Measurements from ENCODE around the gene MOG. TPM values are rescaled to one million over a fixed set of nuclear protein-coding genes. Genes with fewer than 3 reads are reported as not detected.
"Not testable (repeated sequence)": the region's sequence is repeated elsewhere in the genome, so short reads cannot be mapped to it uniquely, and the experiment has no call there.

The MOG gene
- polyA plus RNA-seq, 1 of the 3 experiments (the other 2 are of a cell fraction) = not detected

DNA sequence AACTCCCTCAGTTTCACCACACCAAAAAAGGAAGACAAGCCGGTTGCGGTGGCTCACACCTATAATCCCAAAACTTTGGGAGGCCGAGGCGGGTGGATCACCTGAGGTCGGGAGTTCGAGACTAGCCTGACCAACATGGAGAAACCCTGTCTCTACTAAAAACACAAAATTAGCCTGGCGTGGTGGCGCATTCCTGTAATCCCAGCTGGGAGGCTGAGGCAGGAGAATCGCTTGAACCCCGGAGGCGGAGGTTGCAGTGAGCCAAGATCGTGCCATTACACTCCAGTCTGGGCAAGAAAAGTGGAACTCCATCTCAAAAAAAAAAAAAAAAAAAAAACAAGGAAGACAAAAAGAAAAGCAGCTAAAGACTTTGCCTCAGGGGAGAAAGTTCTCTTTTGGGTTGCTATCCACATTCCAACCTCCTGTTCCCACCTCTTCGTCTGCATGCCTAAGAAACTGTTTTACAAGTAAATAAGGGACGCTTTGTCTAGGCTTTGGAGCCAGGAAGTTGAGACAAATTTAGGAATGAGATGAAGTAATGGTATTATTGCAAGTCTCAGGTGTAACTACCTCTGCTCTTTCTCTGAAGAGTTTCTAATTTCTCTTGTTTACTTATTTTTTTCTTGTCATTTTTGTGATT, 4.7 kb downstream of the MOG start:
- H3K9me2 ChIP-seq; H3F3A ChIP-seq (replicated peaks; ENCODE audit: insufficient read depth); H3K27ac ChIP-seq (ENCODE audit: low read depth in 2 of 2, low read length in 1 of 2); POLR2A ChIA-PET; H3K79me2 ChIP-seq (ENCODE audit: insufficient read depth); H3K36me3 ChIP-seq (replicated peaks in 1 of 2; ENCODE audit: control insufficient read depth in 1 of 2, insufficient read depth in 2 of 2, low read length in 1 of 2); H4K20me1 ChIP-seq (ENCODE audit: insufficient read depth); H3K4me2 ChIP-seq; H3K9me3 ChIP-seq; DNase-seq; H2AFZ ChIP-seq (ENCODE audit: low read depth); H3K4me3 ChIP-seq (ENCODE audit: low read depth in 2 of 2, low read length in 1 of 2); H3K4me1 ChIP-seq (ENCODE audit: control insufficient read depth in 1 of 2, insufficient read depth in 2 of 2, low read depth in 1 of 2, low read length in 1 of 2); H3K9ac ChIP-seq: not testable (repeated sequence)
- WGBS (ENCODE audit: low lambda C conversion rate) = 52% methylated on average over 14 of the region's 14 CpGs
- CTCF ChIA-PET = interaction anchor here (1.1 to 9.1 kb wide), 2 partner anchors 10 to 14 kb away, joined by 3 to 120 read pairs; no protein-coding TSS in a partner anchor
- H3K27me3 ChIP-seq (ENCODE audit: insufficient read depth) = peaks cover 29% of the 10 kb centered on the region

DNA sequence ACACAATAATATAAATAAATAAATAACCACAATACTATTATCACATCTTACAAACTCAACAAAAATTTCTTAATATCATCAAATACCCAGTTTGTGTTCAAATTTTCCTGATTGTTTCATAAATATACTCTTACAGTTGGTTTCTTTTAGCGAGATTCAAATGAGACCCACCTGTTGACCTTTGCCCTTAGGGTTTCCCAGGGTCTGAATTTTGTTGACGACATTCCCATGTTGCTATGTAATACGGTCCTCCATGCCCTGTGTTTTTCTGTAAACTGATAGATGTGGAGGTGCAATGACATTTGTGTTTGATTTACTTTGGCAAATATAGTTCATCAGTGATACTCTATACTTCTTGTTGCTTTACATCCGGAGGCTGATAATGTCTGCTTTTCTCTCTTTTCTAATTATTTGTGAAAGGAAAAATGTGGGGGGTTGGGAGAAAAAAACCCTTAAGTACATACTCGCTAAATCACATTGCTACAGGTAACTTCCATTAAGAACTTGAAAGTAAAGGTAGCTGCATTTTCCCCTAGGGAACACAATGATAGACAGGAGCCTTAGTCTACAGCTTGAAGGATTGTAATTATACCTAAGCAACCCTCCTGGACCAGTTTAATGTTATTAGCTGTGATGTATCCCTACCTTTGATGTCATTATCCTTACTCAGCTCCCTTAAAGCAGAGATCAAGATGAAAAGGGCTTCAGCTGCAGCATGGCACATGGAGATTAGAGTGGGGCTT, 6.6 kb downstream of the MOG start:
- ChIA-PET POLR2A (no interaction called here), CTCF (interaction anchor here (0.6 to 9.1 kb wide), 2 partner anchors 12 to 73 kb away, joined by 3 to 120 read pairs; no protein-coding TSS in a partner anchor)
- Histone ChIP-seq H3K9me2 (no peaks in the 10 kb centered on the region), H3K4me3 (ENCODE audit: low read depth in 2 of 2, low read length in 1 of 2) (no peak overlapping the region), H3K4me2 (no peak overlapping the region), H3K9me3 (no peaks in the 10 kb centered on the region), H3K36me3 (replicated peaks in 1 of 2; ENCODE audit: control insufficient read depth in 1 of 2, insufficient read depth in 2 of 2, low read length in 1 of 2) (no peaks in the 10 kb centered on the region), H2AFZ (ENCODE audit: low read depth) (no peak overlapping the region), H3K9ac (no peak overlapping the region), H3F3A (replicated peaks; ENCODE audit: insufficient read depth) (no peaks in the 10 kb centered on the region), H3K79me2 (ENCODE audit: insufficient read depth) (no peaks in the 10 kb centered on the region), H3K4me1 (ENCODE audit: control insufficient read depth in 1 of 2, insufficient read depth in 2 of 2, low read depth in 1 of 2, low read length in 1 of 2) (no peaks in the 10 kb centered on the region), H4K20me1 (ENCODE audit: insufficient read depth) (no peaks in the 10 kb centered on the region), H3K27me3 (ENCODE audit: insufficient read depth) (peaks cover 27% of the 10 kb centered on the region), H3K27ac (ENCODE audit: low read depth in 2 of 2, low read length in 1 of 2) (no peak overlapping the region)
- TF ChIP-seq EZH2phosphoT487 (IDR thresholded peaks at IDR 0.05; ENCODE audit: borderline replicate concordance, low read depth) (no peak), FOXM1 (IDR thresholded peaks at IDR 0.05; ENCODE audit: low read depth) (no peak), EP300 (IDR thresholded peaks at IDR 0.05; ENCODE audit: borderline replicate concordance in 1 of 2, low read depth in 1 of 2, low read length in 1 of 2) (no peak), SIN3A (IDR thresholded peaks at IDR 0.05; ENCODE audit: borderline replicate concordance, low read depth, low read length) (no peak)
- no peak for DNase-seq
- WGBS (ENCODE audit: low lambda C conversion rate) = 3% methylated on average over 5 of the region's 5 CpGs

- peaks cover 11% of the 10 kb centered on the region; the same call in 1 of the 2 replicates for H3K27me3 ChIP-seq (ENCODE audit: insufficient read depth)
- POLR2A ChIA-PET = no interaction called here
- CTCF ChIA-PET = interaction anchor here (1.2 to 9.1 kb wide), 4 partner anchors 14 to 39 kb away, joined by 4 to 120 read pairs (median 6); no protein-coding TSS in a partner anchor
Observed at GRCh38 chr6:29665942-29666825, 9.3 kb downstream of the MOG start.

More at GRCh38 chr6:29665942-29666825, 9.3 kb downstream of the MOG start:
- H3K27ac ChIP-seq (ENCODE audit: low read depth in 2 of 2, low read length in 1 of 2) = no peak overlapping the region
- TF ChIP-seq EP300 (IDR thresholded peaks at IDR 0.05; ENCODE audit: borderline replicate concordance in 1 of 2, low read depth in 1 of 2, low read length in 1 of 2) (no peak), JUND (IDR thresholded peaks at IDR 0.05) (no peak), CHD2 (IDR thresholded peaks at IDR 0.05; ENCODE audit: low read length, partially characterized antibody) (no peak)
- WGBS (ENCODE audit: low lambda C conversion rate) = 13% methylated on average over 8 of the region's 8 CpGs
- no peak overlapping the region for H3K4me3 ChIP-seq (ENCODE audit: low read depth in 2 of 2, low read length in 1 of 2)
- no peak for DNase-seq
- no peaks in the 10 kb centered on the region for H3K36me3 ChIP-seq (replicated peaks in 1 of 2; ENCODE audit: control insufficient read depth in 1 of 2, insufficient read depth in 2 of 2, low read length in 1 of 2)
- no peaks in the 10 kb centered on the region for H3K79me2 ChIP-seq (ENCODE audit: insufficient read depth)
- no peaks in the 10 kb centered on the region for H3F3A ChIP-seq (replicated peaks; ENCODE audit: insufficient read depth)
- no peak overlapping the region for H3K9ac ChIP-seq
- no peaks in the 10 kb centered on the region for H4K20me1 ChIP-seq (ENCODE audit: insufficient read depth)
- H3K4me2 ChIP-seq = no peak overlapping the region
- H3K4me1 ChIP-seq (ENCODE audit: control insufficient read depth in 1 of 2, insufficient read depth in 2 of 2, low read depth in 1 of 2, low read length in 1 of 2) = no peaks in the 10 kb centered on the region
- no peaks in the 10 kb centered on the region for H3K9me3 ChIP-seq
- no peak overlapping the region for H2AFZ ChIP-seq (ENCODE audit: low read depth)
- no peaks in the 10 kb centered on the region for H3K9me2 ChIP-seq

All from SK-N-SH (cell line).